Lower leg skin (tissue), 3 donors: ENCODE measurements around the gene CCDC63.

Experiments
- CTCF ChIP-seq, 3 donors: fragments of 450-650 bp; IDR thresholded peaks; one replicate each; pipeline ENCODE4 v1.5.1; 2016; ENCODE audit warnings: antibody characterized with exemption in 3 of 3, mild to moderate bottlenecking in 3 of 3, moderate library complexity in 2 of 3
- POLR2A ChIP-seq, 2 donors: fragments of 450-650 bp; IDR thresholded peaks; one replicate each; pipeline ENCODE4 v1.6.1; 2016 to 2017; ENCODE audit warnings: antibody characterized with exemption in 2 of 2, mild to moderate bottlenecking in 1 of 2, moderate library complexity in 1 of 2

- TF ChIP-seq CTCF (IDR thresholded peaks at IDR 0.05): no peak
- TF ChIP-seq POLR2A (IDR thresholded peaks at IDR 0.05): no peak
Observed at GRCh38 chr12:110825530-110825929, 21.3 kb upstream of the CCDC63 start.
